Upper lobe of left lung (tissue), 6 donors: Measurements from ENCODE around the gene TUB. TPM values are rescaled to one million over a fixed set of nuclear protein-coding genes. Genes with fewer than 3 reads are reported as not detected.

Experiments
- ATAC-seq, 2 donors: fragments of 200-7000 bp; cut with Tn5 transposase; one replicate each; pipeline ENCODE4 v1.9.1; 2022; ENCODE audit warnings: mild to moderate bottlenecking in 2 of 2, moderate library complexity in 2 of 2; ENCODE audit not compliant: low FRiP score in 2 of 2
- DNase-seq, 2 donors: peaks; one replicate each; pipeline ENCODE4 v3.0.0-alpha.2; 2019 to 2020
- H3K27ac ChIP-seq, 4 donors: fragments of 200-600 bp; sonication (generic); one replicate each; pipeline ENCODE4 v1.5.1; 2016 to 2019
- H3K27me3 ChIP-seq, 4 donors: fragments of 200-600 bp; sonication (generic); one replicate each; pipeline ENCODE4 v1.5.1; 2017 to 2019
- H3K36me3 ChIP-seq, 4 donors: fragments of 200-600 bp; sonication (generic); one replicate each; pipeline ENCODE4 v1.5.1; 2016 to 2019
- H3K4me1 ChIP-seq, 4 donors: fragments of 200-600 bp; sonication (generic); one replicate each; pipeline ENCODE4 v1.5.1; 2018 to 2019
- H3K4me3 ChIP-seq, 4 donors: fragments of 200-600 bp; sonication (generic); one replicate each; pipeline ENCODE4 v1.5.1; 2017 to 2019; ENCODE audit warnings: mild to moderate bottlenecking in 2 of 4, moderate library complexity in 1 of 4
- H3K9me3 ChIP-seq, 4 donors: fragments of 200-600 bp; sonication (generic); one replicate each; pipeline ENCODE4 v1.5.1; 2018 to 2019
- EP300 ChIP-seq, 4 donors: sonication (generic); formaldehyde crosslinking; IDR thresholded peaks; one replicate each; pipeline ENCODE4 v1.5.1; 2017; ENCODE audit warnings: antibody characterized with exemption in 4 of 4, control low read depth in 2 of 4
- POLR2A ChIP-seq, 4 donors: fragments of 450-650 bp; IDR thresholded peaks; one replicate each; pipeline ENCODE4 v1.5.1; 2016 to 2017; ENCODE audit warnings: antibody characterized with exemption in 4 of 4, mild to moderate bottlenecking in 2 of 4
- POLR2AphosphoS5 ChIP-seq, 2 donors: sonication (generic); formaldehyde crosslinking; IDR thresholded peaks; one replicate each; pipeline ENCODE4 v1.5.1; 2017; ENCODE audit warnings: antibody characterized with exemption in 2 of 2
- WGBS, 2 donors: methylation state at CpG; one replicate each; pipeline ENCODE4 v1.1.5; 2017 to 2018; 5-methylcytosine and 5-hydroxymethylcytosine counted together
- total RNA-seq, 6 donors: library from RNA; depleted of rRNA in 4 of 6; stranded (reverse); fragments of >200 nt in 4 of 6; gene quantifications; one replicate each; pipeline versions ENCODE4 v1.1.0 to v1.2.1, GENCODE V29; 2016 to 2021
- TF ChIP-seq, protein P1 (sequence below), 6 experiments: fragments of 450-650 bp in 4 of 6; fragments of 200-600 bp in 2 of 6; sonication (generic) in 2 of 6; IDR thresholded peaks; one replicate each; pipeline ENCODE4 v1.5.1; 2016 to 2019; ENCODE audit warnings: antibody characterized with exemption in 6 of 6
- donor health status: DM: no; HTN: no; CAD: no; lungs with moderate emphysema.
- donor health status: DM: no; HTN: yes; CAD: no; lungs with severe emphysema.

Gene TUB
- total RNA-seq, 6 donors from 2014 or later, result 2.6 to 9.1 (median 4.4) TPM

GRCh38 chr11:8043756-8044155, 37.3 kb upstream of the TUB start:
- WGBS, 2 donors, result 59 to 65% methylated on average over 2 of the region's 2 CpGs
- Histone ChIP-seq H3K9me3 (no peaks in the 10 kb centered on the region), H3K36me3 (no peaks in the 10 kb centered on the region), H3K27ac (no peak overlapping the region), H3K4me3 (no peak overlapping the region), H3K4me1 (no peaks in the 10 kb centered on the region), H3K27me3 (no peaks in the 10 kb centered on the region)
- ATAC-seq (no peak), DNase-seq (no peak)
- TF ChIP-seq EP300 (IDR thresholded peaks at IDR 0.05), result no peak

GRCh38 chr11:8045839-8046238, 35.2 kb upstream of the TUB start:
- no peak for DNase-seq
- no peak for ATAC-seq
- no peaks in the 10 kb centered on the region for H3K4me1 ChIP-seq
- H3K27me3 ChIP-seq, result no peaks in the 10 kb centered on the region
- WGBS, 2 donors, result 55 to 59% methylated on average over 4 of the region's 4 CpGs
- H3K9me3 ChIP-seq, result no peaks in the 10 kb centered on the region
- TF ChIP-seq POLR2AphosphoS5 (IDR thresholded peaks at IDR 0.05), result no peak
- TF ChIP-seq, protein P1, sequence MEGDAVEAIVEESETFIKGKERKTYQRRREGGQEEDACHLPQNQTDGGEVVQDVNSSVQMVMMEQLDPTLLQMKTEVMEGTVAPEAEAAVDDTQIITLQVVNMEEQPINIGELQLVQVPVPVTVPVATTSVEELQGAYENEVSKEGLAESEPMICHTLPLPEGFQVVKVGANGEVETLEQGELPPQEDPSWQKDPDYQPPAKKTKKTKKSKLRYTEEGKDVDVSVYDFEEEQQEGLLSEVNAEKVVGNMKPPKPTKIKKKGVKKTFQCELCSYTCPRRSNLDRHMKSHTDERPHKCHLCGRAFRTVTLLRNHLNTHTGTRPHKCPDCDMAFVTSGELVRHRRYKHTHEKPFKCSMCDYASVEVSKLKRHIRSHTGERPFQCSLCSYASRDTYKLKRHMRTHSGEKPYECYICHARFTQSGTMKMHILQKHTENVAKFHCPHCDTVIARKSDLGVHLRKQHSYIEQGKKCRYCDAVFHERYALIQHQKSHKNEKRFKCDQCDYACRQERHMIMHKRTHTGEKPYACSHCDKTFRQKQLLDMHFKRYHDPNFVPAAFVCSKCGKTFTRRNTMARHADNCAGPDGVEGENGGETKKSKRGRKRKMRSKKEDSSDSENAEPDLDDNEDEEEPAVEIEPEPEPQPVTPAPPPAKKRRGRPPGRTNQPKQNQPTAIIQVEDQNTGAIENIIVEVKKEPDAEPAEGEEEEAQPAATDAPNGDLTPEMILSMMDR (IDR thresholded peaks at IDR 0.05), result no peak
- TF ChIP-seq EP300 (IDR thresholded peaks at IDR 0.05), result no peak
- no peak for TF ChIP-seq POLR2A (IDR thresholded peaks at IDR 0.05)
- H3K36me3 ChIP-seq, result no peaks in the 10 kb centered on the region
- H3K4me3 ChIP-seq, result no peak overlapping the region
- no peak overlapping the region for H3K27ac ChIP-seq

DNA sequence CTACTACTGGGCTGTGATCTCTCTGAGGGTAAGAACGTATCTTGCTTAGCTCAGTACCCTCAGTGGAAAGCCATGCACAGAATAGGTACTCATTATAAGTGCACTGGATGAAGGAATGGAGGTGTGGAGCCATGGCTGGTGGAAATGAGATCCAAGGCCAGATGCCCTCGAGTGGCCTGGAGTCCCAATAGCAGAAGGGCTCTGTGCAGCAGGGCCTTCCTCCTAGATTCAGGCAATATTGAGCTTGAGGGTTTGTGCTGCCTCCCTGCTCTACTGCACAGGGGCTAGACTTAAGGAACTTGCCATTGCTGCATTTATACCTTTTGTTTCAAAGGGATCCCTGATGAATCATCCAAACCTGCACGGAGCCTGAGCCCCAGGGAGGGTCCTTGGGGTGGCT, 33.6 kb upstream of the TUB start:
- Histone ChIP-seq H3K4me3 (no peak overlapping the region), H3K36me3 (no peaks in the 10 kb centered on the region), H3K9me3 (no peaks in the 10 kb centered on the region), H3K27ac (no peak overlapping the region), H3K27me3 (no peaks in the 10 kb centered on the region), H3K4me1 (no peaks in the 10 kb centered on the region)
- TF ChIP-seq POLR2A (IDR thresholded peaks at IDR 0.05) (no peak), POLR2AphosphoS5 (IDR thresholded peaks at IDR 0.05) (no peak), EP300 (IDR thresholded peaks at IDR 0.05) (no peak)
- TF ChIP-seq, protein P1 (IDR thresholded peaks at IDR 0.05), result no peak
- 62 to 65% methylated on average over 2 to 3 of the region's 3 CpGs for WGBS, 2 donors
- DNase-seq (no peak), ATAC-seq (no peak)

DNA sequence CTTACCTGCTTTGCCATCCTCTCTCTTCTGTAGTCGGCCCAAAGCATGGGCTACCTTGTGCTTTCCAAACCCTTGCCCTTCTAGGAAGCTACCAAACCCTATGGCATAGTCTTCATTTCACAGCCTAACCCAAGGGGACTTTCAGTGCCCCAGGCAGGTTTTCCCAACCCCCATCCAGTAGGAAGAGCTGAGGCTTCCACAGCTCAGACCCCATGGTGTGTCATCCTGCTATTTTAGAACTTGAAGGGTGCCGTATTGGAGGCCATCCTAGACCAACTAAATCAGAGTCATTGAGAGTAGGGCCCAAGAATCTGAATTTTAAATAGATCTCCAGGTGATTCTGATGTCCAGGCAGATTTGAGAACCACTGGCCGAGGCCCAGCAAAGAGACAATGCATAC, 31.9 kb upstream of the TUB start:
- DNase-seq (no peak), ATAC-seq (peak in 1 of 2 donors; percentile 26)
- 74 to 93% methylated on average over 3 of the region's 3 CpGs for WGBS, 2 donors

DNA sequence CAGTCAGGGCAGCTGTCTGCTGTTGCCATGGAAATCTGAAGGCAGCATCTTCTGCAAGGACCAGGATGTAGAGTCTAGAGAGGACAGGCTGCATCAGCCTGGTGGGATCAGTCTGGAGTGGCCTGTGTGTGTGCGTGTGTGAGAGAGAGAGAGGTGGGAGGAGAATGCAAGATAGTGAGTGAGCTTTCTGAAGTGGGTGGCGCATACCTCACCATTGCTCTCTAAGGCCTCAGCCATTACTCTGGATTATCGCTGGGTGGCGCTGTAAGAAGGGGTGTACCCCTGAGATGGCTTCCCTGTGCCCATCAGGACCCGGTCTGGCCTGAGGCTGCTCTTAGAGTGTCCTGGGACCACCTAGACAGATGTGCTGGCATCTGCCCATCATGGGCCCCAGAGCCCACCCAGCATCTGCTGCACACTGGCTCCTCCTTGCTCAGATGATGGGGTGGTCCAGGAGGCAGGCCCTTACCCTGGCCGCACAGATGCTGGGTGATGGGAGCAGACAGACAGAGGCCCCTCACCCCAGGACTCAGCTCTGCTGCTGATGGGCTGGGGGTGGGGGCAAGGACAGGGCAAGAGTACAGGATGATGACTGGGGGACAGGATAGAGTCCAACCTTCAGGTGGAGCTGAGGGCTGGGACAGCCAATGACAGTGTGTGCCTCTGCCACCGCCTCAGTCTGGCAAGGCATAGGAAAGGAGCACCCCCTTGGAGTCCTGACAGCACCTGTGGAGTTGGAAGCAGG, 25.7 kb upstream of the TUB start:
- WGBS, 2 donors, result 44 to 48% methylated on average over 6 to 7 of the region's 7 CpGs
- ATAC-seq (peak in 1 of 2 donors; percentile 13), DNase-seq (peak in 1 of 2 donors; percentile 24)
- Histone ChIP-seq H3K36me3 (no peaks in the 10 kb centered on the region), H3K27ac (no peak overlapping the region), H3K27me3 (no peaks in the 10 kb centered on the region), H3K9me3 (no peaks in the 10 kb centered on the region), H3K4me1 (no peaks in the 10 kb centered on the region), H3K4me3 (no peak overlapping the region)
- TF ChIP-seq, protein P1 (IDR thresholded peaks at IDR 0.05), result no peak
- TF ChIP-seq POLR2A (IDR thresholded peaks at IDR 0.05) (no peak), EP300 (IDR thresholded peaks at IDR 0.05) (no peak), POLR2AphosphoS5 (IDR thresholded peaks at IDR 0.05) (no peak)

More for the DNA sequence above, 31.9 kb upstream of the TUB start:
- no peaks in the 10 kb centered on the region for H3K27me3 ChIP-seq
- no peak for TF ChIP-seq POLR2A (IDR thresholded peaks at IDR 0.05)
- no peaks in the 10 kb centered on the region for H3K4me1 ChIP-seq
- no peak overlapping the region for H3K4me3 ChIP-seq
- H3K27ac ChIP-seq, result no peak overlapping the region
- no peaks in the 10 kb centered on the region for H3K9me3 ChIP-seq
- no peaks in the 10 kb centered on the region for H3K36me3 ChIP-seq
